ENCODE measurements around the gene FRYL.

- TF ChIP-seq CTCF (IDR thresholded peaks at IDR 0.05 in 4 of 5, conservative IDR thresholded peaks at IDR 0.05 in 1 of 5): no peak
- TF ChIP-seq POLR2A (IDR thresholded peaks at IDR 0.05): no peak
Measured at GRCh38 chr4:48489683-48490011, 290.4 kb downstream of the FRYL start.
